A549 treated with DMSO at 1 μM for 4 hours (cell line): Measurements from ENCODE around the gene GH1. TPM values are rescaled to one million over a fixed set of nuclear protein-coding genes. Genes with fewer than 3 reads are reported as not detected.

Experiments
- total RNA-seq: library from RNA; stranded (reverse); fragments of 200-300 nt; extraction: Qiagen RNA extraction; gene quantifications from 5 replicates; pipeline ENCODE4 v1.2.3, GENCODE V29; 2022; ENCODE audit warnings: low read depth

GH1 gene
- not detected in 5 replicates for total RNA-seq

GRCh38 chr17:63918789-63919305 lies at the start of gene GH1:
GH1 (minus strand) TSS chr17:63918839; CDS start chr17:63918776, 63 bp downstream.

GRCh38 chr17:63931981-63932561 lies 13.4 kb upstream of the GH1 start, which contains the start of gene CD79B:
CD79B (minus strand) TSS chr17:63932331; CDS start chr17:63932261, 70 bp downstream.

GRCh38 chr17:63911041-63911635 lies 7.5 kb downstream of the GH1 start, which contains the start of gene CSHL1:
CSHL1 (minus strand) TSS chr17:63911258; CDS start chr17:63911196, 62 bp downstream.

GRCh38 chr17:63896524-63897354 lies 21.9 kb downstream of the GH1 start, which contains the start of gene CSH1:
CSH1 (minus strand) TSS chr17:63896574; CDS start chr17:63896511, 63 bp downstream.

GRCh38 chr17:63881935-63882601 lies 36.6 kb downstream of the GH1 start, which contains the start of gene GH2:
GH2 (minus strand) TSS chr17:63881944; CDS start chr17:63881801, 143 bp downstream.

GRCh38 chr17:63873577-63873976 lies 45.1 kb downstream of the GH1 start, which contains the start of gene CSH2:
CSH2 (minus strand) TSS chr17:63873677; CDS start chr17:63873614, 63 bp downstream.

Other genes starting within 250 kb of the GH1 start
- gene LIMD2, start 218.7 kb downstream of the GH1 start, total RNA-seq = 9.6 to 12.7 TPM (median 11.0 TPM) in 5 replicates
- 24.9 to 30.7 TPM (median 27.0 TPM) in 5 replicates for gene STRADA, start 177.0 kb downstream of the GH1 start, total RNA-seq
- gene CCDC47, start 145.2 kb downstream of the GH1 start, total RNA-seq = 99.5 to 128 TPM (median 109 TPM) in 5 replicates
- 94.9 to 104 TPM (median 99.5 TPM) in 5 replicates for gene DDX42, start 144.7 kb downstream of the GH1 start, total RNA-seq
- 212 to 238 TPM (median 224 TPM) in 5 replicates for gene PSMC5, start 91.4 kb downstream of the GH1 start, total RNA-seq
- 58.9 to 69.1 TPM (median 61.6 TPM) in 5 replicates for gene FTSJ3, start 91.2 kb downstream of the GH1 start, total RNA-seq
- gene SMARCD2, start 76.2 kb downstream of the GH1 start, total RNA-seq = 50.3 to 66.7 TPM (median 60.9 TPM) in 5 replicates
- not detected in 5 replicates for gene CSH2, start 45.2 kb downstream of the GH1 start, total RNA-seq
- gene GH2, start 36.9 kb downstream of the GH1 start, total RNA-seq = not detected in 5 replicates
- gene CSH1, start 22.3 kb downstream of the GH1 start, total RNA-seq = not detected in 5 replicates
- gene CSHL1, start 7.6 kb downstream of the GH1 start, total RNA-seq = not detected in 5 replicates
- gene CD79B, start 13.5 kb upstream of the GH1 start, total RNA-seq = 0.08 to 0.18 TPM (median 0.13 TPM) in 3 of 5 replicates, not detected in the others
- gene SCN4A, start 54.1 kb upstream of the GH1 start, total RNA-seq = 0.04 to 0.15 TPM (median 0.07 TPM) in 4 of 5 replicates, not detected in the other
- gene PRR29, start 79.5 kb upstream of the GH1 start, total RNA-seq = 0.52 to 0.95 TPM (median 0.70 TPM) in 5 replicates
- 0.15 to 0.23 TPM in 2 of 5 replicates, not detected in the others for gene ICAM2, start 101.8 kb upstream of the GH1 start, total RNA-seq
- 3.6 to 4.8 TPM (median 4.0 TPM) in 5 replicates for gene ERN1, start 211.3 kb upstream of the GH1 start, total RNA-seq